NCI-H2029 (cell line): ENCODE data around the gene TMEM203.
A peak's percentile ranks its signal among the peaks of the same experiment; 100 is the strongest.
"Not testable (repeated sequence)": the region's sequence is repeated elsewhere in the genome, so short reads cannot be mapped to it uniquely, and the experiment has no call there.

ENCODE experiments used
- DNase-seq: peaks from one replicate; lab custom pipeline; 2025; lab: John Stamatoyannopoulos, UW

The TMEM203 gene, protein sequence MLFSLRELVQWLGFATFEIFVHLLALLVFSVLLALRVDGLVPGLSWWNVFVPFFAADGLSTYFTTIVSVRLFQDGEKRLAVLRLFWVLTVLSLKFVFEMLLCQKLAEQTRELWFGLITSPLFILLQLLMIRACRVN

DNA sequence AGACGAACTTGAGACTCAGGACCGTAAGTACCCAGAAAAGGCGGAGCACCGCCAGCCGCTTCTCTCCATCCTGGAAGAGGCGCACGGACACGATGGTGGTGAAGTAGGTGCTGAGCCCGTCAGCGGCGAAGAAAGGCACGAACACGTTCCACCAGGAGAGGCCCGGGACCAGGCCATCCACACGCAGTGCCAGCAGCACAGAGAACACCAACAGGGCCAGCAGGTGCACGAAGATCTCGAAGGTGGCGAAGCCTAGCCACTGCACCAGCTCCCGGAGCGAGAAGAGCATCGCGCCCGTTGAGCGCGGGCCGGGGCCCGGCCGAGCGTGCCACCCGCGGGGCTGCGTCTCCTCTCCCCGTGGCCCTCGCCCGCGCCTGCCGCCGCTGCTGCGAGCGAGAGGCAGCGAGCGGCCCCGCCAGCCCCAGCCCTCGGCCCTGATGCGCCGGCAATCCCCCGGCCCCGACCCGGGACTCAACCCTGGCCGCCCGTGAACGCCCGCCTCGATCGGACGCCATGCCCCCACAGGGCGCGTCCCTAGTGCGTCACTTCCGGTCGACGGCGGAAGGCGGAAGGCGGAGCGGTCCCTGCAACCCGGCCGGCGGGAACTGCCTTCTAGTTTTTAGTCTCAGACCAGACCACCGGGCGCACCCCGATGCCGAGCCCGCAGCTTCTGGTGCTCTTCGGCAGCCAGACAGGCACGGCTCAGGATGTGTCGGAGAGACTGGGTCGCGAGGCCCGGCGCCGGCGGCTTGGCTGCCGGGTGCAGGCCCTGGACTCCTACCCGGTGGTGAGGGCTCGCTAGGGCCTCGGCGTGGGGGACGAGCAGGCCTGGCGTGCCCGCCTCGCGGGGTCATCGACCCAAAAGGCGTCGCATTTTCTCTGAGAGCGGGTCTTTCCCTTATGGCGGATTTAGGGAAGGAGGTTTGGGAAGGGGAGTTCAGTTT, at the start of gene TMEM203, which contains the start of gene NDOR1:
TSS of gene TMEM203 (minus strand) at position 523 of the 944 bp plus-strand sequence. CDS start at position 289, 234 bp downstream.
TSS of gene NDOR1 (plus strand) at position 575 of the 944 bp plus-strand sequence. CDS start at position 653, 78 bp downstream.
- DNase-seq = peak; percentile 88

DNA sequence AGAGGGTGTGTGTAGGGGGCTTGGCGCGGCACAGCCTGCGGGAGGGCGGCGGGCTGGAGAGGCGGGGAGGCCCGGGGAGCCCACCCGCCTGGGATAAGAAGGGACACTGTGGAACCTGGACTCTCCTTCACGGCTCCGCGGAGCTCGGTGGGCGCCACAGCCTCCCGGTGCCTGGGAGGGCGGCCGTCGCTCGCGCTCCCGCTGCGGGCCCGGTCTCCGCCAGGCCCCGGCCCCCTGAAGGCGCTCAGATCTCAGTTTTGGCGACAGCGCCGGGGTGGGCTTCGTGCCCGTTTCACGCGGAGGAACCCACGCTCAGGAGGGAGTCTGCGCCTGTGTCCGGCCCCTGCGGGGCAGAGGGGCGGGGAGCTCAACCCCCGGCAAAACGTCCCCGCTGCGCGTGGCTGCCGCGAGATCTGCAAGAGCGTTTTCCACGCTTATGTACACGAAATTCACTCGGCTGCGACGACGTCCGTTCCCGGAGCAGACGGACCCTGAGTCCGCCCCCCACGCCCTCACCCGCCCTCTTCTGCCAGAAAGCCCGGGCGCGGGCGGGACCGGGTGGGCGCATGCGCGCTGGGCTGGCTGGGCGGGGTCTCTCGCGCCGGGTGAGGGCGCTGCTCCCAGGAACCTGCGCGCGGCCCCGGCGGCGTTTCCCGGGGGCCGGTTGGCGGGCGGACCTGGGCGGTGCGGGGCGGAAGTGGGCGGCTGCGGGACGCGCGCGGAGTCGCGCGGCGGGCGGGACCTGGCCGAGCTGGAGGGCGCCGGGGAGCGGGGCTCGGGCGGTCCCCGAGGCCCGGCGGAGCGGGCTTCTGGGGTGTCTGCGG, 49.4 kb upstream of the TMEM203 start, which contains the start of gene NELFB:
TSS of gene NELFB (plus strand) at position 704 of the 824 bp plus-strand sequence.
- DNase-seq = peak; percentile 76

DNA sequence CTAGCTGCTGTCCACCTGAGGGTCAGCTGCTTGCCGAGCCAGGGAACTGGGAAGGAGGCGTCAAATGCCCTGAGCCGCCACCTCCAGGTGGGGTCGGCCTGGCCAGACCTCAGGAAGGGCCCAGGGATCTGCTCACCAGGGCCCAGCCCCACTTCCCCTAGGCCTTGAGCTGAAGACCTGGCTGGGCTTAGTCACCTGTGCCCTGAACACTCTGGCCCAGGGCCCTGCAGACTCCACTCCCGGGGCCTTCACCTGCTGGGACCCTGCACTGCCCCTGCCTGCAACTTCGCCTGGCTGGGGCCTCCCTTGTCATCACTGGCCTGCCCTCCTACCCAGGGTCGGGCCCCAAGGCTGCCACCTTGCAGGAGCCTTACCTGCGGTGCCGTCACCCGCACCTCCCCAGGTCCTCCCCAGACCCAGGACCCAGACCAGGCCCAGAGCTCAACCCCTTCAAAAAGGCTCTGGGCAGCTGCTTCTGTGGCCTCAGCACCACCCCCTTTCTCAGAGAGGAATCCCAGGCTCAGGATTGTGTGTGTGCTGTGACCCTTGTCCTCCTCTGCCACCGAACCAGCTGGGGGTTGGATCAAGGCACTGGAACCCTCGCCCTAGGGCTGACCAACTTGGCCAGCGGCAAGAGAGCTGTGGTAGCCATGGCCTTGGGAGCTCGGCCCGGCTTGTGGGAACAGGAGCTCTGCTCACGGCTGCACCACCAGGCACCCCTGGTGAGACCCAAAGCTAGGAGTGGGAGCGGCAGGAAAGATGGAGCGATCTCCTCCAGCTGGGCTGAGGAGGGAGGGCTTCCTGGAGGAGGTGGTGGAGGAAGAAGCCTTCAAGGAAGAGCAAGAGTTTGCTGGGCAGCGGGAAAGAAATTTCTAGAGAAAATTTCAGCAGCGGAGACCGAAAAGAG, 48.5 kb upstream of the TMEM203 start:
- DNase-seq = no peak

DNA sequence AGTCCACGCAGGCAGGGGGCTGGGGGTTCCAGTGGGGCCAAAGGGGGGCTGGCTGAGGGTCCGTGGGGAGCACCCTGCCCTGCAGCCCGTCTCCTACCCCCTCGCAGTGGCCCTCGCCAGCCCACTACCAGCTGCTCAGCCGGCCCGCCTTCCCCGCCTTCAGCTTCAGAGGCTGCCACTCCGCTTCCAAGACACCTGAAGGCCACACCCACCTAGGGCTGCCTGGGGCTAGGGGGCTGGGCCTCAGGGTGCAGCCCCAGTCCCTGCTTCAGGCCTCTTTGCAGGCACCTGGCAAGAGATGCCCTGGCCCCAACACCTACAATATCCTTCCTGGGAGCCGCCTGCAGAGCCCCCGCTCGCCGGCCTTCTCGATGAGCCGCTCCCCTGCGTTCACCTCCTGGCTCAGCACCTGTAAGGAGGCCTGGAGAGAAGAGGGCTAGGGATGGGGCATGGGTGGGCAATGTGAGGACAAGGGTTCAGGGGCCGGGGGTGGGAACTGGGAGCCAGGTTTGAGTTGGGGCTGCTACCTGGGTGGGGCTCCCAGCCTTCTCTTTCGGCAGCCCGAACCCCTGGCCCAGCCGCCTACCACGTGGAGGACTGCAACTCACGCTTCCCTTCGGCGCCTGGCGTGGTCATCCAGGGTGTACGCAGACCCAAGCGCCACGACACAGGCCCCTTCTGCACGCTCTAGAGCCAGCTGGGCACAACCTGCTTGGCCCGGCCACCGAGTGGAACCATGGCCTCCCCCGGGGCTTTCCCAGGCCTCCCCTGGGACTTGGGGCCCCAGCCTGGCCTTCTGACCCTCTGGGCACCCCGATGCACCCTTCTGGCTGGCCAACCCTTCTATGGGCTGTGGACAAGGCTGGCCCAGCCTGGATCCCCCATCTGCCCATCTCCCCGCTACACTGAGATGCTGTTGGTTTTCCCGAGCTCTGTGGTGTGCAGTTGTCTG, 47.4 kb upstream of the TMEM203 start:
- no peak for DNase-seq

DNA sequence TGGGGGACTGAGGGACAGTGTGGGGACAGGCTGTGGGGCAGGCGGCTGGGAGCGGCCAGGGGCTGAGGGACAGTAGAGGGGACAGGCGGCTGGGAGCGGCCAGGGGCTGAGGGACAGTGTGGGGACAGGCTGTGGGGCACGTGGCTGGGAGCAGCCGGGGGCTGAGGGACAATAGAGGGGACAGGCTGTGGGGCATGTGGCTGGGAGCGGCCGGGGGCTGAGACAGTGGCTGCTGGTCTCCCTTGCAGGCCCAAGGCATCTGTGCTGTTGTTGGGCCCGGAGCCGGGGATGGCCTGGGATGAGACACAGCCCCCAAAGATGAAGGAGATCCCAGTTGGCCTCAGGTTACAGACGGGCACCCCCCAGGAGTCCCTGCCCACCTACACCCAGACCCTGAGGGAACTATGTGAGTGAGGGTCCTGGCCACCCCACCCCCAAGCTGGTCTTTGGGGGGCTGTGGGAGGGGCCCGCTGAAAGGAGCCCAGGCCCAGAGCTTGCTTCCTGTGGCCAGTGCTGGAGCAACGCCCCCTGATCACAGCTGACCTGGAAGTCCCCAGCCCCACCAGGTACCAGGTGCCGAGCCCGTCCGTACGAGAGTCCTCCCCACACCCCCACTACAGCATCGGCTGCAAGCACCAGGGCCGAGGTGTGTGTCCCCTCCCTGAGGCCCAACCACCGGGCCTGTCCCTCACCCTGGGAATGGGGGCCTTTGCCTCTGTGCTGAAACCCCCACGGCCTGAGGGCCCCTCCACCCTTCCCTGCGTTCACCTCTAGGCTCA, 46.2 kb upstream of the TMEM203 start:
- no peak for DNase-seq

DNA sequence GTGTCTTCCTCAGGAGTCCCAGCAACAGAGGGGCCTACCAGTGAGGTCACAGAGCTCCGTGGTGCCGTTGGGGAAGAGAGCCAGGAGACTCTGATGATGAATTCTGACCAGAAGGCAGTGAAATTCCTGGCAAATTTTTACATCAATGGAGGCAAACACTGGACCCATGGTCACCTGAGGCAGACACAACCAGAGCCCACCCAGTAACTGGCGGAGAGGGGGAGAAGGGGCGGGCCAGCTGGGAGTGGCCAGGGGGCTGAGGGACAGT, 45.7 kb upstream of the TMEM203 start, which contains the start of gene STPG3:
TSS of gene STPG3 (plus strand) at position 93 of the 268 bp plus-strand sequence. CDS start at position 94, 1 bp downstream.
- no peak for DNase-seq

DNA sequence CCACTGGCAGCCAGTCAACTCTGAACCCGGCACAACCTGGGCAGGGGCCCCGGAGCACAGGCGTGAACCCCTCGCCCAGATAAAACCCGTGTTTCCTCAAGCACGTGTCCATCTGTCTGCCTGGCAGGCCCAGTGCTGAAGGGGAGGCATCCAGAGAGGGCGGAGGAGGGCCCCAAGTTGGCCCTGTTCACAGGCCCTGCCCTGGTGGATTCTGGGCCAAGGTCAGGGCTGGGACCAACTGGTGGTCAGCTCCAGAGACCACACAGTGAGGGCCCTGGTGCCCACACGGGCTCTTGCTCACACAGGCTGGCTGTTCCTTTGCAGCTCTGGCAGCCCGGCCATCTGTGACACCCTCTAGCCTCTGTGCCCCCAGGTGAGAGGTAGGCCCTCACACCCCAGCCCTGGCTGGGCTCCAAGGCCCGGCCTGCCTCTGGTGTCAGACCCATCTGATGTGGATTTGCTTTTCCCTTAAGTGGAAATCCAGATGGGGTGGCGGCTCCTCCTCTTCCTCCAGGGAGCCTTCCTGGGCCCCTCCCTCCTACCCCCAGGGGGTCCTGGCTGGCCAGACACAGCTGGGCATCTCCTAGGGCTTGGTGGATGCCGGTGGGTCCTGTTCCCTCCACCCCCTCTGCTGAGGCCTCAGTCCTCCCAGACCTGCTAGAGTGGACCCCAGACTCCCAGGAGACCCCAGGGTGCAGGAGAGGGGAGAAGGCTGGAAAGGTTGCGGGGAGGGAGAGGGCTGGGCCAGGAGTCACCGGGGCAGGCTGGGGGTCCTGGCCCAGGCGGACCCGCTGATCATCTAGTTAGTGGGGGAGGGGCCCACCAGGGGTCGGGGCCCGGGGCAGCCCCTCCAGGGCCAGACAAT, 45.1 kb upstream of the TMEM203 start:
- no peak for DNase-seq

DNA sequence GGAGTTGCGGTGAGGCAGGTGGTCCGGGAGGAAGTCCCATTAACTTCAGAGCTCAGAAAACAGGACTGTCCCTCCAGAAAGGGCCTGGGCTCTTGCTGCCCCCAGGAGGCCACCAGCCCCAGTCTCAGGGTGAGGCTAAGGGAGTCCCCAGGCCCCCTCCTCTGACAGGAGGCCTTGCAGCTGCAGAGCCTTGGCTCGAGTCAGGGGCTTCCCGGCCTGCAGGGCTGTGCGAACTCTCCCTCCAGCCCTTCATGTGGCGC, 42.4 kb upstream of the TMEM203 start:
- DNase-seq = no peak

DNA sequence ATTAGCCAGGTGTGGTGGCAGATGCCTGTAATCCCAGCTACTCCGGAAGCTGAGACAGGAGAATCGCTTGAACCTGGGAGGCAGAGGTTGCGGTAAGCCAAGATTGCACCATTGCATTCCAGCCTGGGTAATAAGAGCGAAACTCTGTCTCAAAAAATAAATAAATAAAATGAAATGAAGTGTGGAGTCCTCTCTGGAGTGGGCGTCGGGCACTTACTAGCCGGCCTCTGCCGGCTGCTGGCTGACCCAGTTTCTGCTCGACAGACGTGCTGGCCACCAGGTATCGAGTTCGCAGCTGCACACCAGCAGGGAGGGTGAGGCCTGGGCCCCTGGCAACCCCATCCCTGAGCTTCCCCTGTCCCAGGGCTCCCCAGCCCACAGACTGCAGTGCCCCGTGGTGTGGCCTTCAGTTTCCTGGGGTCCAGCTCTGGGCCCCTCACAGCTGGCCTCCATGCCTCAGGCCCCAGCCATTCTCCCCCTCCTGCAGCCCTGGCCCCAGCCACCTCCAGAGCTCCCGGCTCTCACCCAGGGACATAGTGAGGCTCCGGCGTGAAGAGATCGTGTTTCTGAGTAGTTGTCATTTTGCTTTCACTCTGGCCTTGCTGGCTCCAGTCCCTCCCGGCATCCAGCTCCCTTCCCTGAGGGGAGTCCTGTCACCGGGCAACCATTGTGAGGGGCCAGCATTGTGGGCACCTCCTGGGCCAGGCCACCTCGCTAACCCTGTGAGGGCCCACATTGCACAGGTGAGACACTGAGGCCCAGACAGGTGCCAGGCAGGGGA, 41.9 kb upstream of the TMEM203 start:
- DNase-seq = no peak

DNA sequence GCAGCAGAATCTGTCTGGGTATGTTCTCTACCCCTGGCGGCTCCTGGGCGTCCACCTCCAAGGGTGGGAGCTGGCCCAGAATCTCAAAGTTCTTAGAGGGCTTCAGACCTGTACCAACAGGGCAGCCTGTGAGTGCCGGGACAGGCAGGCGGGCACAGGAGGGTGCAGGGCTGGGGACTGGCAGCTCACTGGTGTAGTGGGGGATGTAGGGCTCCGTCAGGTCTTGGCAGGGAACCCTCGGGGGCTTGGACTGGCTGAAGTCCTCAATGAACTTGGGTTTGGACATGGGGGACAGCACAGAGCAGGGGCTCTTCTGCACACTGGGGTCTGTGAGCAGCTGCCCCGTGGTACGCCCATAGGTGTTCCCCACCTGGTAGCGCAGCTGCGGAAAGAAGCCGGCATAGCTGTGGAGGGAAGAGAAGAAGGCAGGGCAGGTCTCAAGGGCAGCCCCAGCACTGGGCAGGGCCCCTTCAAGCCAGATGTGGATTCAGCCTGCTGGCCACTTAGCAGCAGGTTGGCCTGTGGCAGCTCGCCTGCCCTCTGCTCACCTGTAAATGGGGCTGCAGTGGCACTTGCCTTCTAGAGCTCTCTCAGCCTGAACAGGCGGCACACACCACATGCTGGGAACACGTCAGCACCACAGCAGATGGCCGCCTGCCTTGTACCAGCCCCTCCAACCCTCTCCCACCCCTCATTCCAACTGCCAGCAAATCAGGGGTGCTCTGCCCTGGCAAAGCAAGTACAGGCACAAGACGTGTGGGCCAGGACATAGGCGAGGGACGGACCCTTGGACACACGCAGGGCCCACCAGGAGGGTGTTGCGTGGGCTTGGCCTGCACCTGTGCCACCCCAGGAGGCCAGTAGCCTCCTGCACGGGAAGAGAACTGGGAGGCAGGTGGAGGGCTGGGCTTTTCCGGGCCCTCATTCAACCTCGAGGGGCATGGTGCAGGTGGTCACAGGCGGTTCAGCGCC, 40.3 kb upstream of the TMEM203 start:
- DNase-seq = no peak

DNA sequence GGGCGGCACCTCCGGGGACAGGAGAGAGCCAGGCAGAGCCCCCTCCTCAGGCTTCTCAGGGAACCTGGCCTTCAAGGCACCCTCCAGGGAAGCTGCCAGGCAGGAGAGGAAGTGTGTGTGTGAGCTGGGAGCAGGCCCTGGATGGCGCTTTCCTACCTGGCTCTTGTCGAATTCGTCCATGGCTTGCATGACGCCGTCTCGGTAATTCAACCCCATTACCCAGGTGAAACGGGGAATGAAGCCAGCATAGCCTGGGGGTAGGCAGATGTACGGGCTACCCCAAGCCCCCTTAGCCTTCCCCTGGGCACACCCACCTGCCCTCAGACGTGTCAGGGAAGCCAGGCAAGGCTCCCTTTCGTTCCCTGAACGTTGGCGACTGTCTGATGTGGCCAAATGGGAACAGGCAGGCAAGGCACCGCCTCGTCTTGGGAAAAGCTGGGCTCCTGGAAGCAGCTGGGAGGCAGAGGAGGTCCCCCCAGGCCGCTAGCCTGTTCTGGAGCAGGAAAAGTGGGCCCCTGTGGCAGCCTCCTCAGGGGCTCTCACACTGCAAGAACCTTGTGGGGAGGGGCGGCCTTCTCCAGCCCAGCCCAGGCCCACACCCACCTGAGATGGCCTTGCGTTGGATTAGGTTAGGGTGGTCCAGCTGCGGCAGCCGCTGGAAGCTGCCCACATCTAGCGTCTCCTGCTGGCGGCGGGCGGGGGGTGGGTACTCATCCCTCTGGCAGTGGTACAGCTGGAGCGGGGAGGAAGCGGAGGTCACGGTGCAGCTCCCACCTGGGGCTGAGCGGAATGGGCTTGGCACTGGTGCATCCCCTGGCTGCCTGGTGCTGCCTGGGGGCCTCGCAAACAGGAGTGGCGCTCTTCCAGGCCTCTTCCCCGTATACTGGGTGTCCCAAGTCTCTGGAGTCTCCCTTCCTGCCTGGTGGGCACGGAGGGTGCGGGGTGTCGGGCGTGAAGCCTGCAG, 39.3 kb upstream of the TMEM203 start:
- DNase-seq = no peak

DNA sequence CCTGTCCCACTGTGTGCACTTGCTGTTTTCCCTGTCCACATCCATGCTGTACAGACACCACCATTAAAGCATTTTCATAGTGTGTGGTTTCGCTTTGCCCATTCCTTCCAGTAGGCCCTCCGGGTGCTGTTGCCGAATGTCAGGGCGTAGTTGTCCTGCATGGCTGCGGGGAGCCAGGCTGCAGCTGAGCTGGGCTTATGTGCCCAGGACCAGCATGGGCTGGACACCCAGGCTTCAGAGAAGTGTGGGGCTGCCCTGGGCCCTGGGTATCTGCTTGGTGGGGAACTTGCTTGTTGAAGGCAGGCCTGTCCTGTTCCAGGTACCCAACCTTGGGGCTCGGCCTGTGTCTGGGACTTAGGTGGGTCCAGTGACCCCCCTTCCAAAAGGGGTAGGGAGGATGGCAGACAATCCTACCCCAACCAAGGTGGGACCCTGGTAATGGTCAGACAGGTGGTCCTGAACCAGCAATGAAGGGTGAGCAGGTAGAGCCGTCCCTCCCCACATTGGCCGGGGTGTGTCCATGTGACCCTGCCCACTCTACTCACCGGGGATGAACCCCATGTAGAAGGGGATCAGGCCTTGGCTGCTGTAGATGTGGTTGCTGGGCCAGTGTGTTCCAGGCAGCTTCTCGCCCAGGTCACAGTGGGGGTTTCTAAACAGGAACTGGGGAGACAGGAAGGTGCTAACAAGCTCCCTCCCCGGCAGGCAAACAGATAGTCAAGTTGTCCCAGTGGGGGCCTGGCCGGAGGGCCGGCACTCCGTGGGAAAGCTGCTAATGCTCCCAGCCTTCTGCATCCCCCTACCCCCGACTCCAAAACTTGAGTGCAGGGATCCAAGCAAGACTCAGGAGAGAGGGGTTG, 38.4 kb upstream of the TMEM203 start:
- DNase-seq = no peak

DNA sequence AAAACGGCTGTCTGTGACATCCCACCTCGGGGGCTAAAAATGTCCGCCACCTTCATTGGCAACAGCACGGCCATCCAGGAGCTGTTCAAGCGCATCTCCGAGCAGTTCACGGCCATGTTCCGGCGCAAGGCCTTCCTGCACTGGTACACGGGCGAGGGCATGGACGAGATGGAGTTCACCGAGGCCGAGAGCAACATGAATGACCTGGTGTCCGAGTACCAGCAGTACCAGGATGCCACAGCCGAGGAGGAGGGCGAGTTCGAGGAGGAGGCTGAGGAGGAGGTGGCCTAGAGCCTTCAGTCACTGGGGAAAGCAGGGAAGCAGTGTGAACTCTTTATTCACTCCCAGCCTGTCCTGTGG, 37.8 kb upstream of the TMEM203 start:
- DNase-seq = not testable (repeated sequence)
